Measurements from ENCODE around the gene PRKCI.
A peak's percentile ranks its signal among the peaks of the same experiment; 100 is the strongest.
"Not testable (repeated sequence)": the region's sequence is repeated elsewhere in the genome, so short reads cannot be mapped to it uniquely, and the experiment has no call there.

Gene PRKCI

DNA sequence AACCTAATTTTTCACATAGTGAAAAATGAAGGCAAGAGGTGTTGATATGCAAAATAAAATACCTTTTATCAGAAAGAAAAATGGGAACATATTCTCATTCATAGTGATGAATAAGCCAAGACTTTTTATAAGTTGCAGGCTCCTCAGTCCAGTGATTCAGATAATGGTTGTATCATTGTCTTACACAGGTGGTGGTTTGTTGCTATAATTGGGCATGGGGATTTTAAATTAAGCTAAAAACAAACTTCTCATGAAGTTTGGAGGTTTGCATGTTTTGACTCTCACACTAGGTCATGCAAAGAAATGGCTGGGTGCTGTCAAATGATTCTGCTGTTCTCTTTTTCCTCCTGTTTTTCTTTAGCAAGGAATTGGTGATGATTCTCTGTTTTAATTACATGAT lies 74.5 kb downstream of the PRKCI start:
- DNase-seq (ENCODE audit: low spot score), result no peak

GRCh38 chr3:170301405-170301804 lies 79.2 kb downstream of the PRKCI start:
- DNase-seq (ENCODE audit: low spot score), result peak; percentile 61

DNA sequence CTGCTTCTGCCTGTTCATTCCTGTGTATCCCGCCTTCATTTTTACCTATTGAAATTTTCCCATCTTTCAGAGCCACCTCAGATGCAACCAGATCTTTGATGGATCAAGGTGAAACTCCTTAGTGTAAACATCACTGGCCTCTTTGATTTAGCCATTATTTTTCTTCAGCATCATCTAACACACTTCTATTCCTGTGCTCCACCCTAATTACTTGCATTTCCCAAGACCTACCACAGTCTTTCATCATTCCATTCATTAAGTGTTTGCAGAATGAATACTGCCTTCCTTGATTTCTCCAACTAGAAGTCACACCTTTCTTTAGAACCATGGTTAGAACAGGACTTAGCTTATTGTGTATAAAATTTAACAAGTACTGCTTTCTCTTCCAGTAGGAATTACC lies 79.8 kb downstream of the PRKCI start:
- DNase-seq (ENCODE audit: low spot score), result no peak

GRCh38 chr3:170306015-170306414 lies 83.8 kb downstream of the PRKCI start:
- no peak for DNase-seq (ENCODE audit: low spot score)

DNA sequence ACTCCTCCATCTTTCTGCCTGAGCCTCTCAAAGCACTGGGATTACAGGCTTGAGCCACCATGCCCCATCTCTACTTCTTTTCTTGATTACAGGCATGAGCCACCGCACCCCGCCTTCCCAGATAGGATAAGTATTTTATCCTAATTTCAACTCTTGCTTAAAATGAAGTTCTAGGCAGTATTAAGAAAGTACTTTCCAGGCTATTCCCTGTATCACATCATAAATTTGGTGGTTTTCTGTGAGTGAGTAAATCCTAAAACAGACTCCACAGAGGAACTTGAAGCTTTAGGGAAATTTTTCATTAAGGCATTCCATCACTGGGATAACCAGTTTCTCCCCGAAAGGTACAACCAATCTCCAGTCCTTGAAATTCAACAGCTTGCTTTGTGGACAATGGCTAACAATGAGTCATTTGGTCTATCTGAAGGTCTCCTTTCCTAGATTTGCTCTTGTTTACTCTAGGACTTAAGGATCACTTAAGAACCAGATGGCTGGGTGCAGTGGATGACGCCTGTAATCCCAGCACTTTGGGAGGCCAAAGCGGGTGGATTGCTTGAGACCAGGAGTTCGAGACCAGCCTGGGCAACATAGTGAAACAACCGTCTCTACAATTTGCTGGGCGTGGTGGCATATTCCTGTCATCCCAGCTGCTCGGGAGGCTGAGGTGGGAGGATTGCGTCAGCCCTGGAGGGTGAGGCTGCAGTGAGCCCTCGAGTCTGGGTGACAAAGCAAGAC lies 85.6 kb downstream of the PRKCI start:
- DNase-seq (ENCODE audit: low spot score), result no peak

DNA sequence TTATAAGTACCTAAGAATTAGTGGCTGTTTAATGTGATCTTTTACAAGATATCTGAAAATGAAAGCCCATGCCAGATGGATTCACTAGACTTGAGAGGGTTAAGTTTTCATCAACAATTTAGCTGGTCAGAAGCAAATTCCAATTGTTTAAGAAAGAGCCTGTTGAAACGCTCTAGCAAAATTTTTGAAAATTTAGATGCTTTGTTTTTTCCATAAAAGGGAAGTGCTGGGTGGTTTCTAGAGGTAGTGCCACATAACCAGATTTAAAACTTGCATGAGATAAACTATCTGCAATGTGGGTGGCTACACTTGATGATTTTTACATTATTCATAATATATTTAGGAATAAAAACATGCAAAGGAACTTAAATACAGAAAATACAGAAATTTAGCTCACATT lies 86.8 kb downstream of the PRKCI start:
- DNase-seq (ENCODE audit: low spot score), result no peak

GRCh38 chr3:170317954-170318353 lies 95.7 kb downstream of the PRKCI start:
- no peak for DNase-seq (ENCODE audit: low spot score)

- DNase-seq (ENCODE audit: low spot score), result no peak
Measured at GRCh38 chr3:170320461-170321121, 98.4 kb downstream of the PRKCI start.

- DNase-seq (ENCODE audit: low spot score), result peak; percentile 29
Measured at GRCh38 chr3:170321321-170322034, 99.3 kb downstream of the PRKCI start.

- DNase-seq (ENCODE audit: low spot score), result no peak
Measured at GRCh38 chr3:170322566-170323269, 100.5 kb downstream of the PRKCI start.

DNA sequence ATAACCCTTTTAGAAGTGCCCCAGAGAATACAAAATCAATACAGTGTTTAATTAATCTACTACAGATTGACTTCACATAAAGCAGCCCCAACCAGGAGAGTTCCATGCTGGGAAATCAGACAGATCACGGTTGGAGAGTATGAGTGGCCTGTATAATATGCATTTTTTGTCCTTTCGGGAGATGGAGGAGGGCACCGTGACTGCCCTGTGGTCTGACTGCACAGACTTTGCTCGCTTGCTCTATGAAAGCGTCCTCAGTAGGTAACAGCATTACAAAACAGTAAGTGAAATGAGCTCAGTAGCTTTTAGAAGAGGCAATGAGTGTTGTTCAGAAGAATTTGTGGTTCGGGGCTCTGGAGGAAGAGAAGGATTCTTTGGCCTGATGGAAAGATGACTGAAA lies 101.1 kb downstream of the PRKCI start:
- DNase-seq (ENCODE audit: low spot score), result no peak

DNA sequence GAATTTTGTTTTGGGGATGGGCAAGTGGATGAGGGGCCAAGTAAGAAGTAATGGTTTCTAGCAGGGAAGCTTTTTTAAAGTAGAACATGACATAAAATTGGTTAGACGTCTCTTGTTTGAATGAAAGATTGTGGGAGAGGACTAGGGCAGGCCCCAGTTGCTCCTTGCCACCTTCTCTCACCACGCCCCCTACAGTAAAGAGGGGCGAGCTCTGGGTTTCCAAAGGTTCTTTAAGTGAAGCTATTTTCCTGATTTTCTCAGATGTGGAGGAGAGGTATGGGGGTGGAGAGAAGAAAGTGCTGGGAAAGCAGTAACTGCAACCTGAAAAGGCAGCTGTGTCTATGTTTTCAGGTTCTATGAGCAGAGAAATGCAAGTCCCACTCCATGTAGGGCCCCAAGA lies 102.7 kb downstream of the PRKCI start:
- no peak for DNase-seq (ENCODE audit: low spot score)

DNA sequence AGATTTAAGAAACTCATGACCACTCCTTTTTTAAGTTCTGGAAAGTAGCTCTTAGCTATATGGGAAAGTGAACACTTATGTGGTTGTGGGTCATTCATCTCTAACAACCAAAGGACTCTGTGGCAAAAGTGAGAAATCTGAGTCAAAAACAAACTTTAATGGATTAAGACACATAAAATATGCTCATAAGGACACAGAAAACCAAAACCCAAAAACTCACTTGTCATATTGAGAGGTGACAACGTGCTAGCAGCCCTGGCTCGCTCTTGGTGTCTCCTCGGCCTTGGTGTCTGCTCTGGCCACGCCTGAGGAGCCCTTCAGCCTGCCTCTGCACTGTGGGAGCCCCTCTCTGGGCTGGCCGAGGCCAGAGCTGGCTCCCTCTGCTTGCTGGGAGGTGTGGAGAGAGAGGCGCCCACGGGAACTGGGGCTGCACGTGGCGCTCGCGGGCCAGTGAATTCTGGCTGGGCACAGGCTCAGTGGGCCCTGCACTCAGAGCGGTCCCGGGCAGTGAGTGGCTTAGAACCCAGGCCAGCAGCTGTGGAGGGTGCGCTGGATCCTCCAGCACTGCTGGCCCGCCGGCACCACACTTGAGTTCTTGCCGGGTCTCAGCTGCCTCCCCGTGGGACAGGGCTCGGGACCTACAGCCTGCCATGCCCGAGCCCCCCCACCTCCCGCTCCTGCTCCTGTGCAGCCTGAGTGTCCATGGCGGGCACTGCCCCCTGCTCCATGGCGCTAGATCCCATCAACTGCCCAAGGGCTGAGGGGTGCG lies 105.0 kb downstream of the PRKCI start:
- DNase-seq (ENCODE audit: low spot score), result no peak

- not testable (repeated sequence) for DNase-seq (ENCODE audit: low spot score)
Measured at GRCh38 chr3:170327868-170328548, 105.8 kb downstream of the PRKCI start.

GRCh38 chr3:170330366-170330765 lies 108.1 kb downstream of the PRKCI start:
- DNase-seq (ENCODE audit: low spot score), result peak; percentile 43

GRCh38 chr3:170331143-170331542 lies 108.9 kb downstream of the PRKCI start:
- DNase-seq (ENCODE audit: low spot score), result no peak

- DNase-seq (ENCODE audit: low spot score), result no peak
Measured at GRCh38 chr3:170337420-170337819, 115.2 kb downstream of the PRKCI start.

DNA sequence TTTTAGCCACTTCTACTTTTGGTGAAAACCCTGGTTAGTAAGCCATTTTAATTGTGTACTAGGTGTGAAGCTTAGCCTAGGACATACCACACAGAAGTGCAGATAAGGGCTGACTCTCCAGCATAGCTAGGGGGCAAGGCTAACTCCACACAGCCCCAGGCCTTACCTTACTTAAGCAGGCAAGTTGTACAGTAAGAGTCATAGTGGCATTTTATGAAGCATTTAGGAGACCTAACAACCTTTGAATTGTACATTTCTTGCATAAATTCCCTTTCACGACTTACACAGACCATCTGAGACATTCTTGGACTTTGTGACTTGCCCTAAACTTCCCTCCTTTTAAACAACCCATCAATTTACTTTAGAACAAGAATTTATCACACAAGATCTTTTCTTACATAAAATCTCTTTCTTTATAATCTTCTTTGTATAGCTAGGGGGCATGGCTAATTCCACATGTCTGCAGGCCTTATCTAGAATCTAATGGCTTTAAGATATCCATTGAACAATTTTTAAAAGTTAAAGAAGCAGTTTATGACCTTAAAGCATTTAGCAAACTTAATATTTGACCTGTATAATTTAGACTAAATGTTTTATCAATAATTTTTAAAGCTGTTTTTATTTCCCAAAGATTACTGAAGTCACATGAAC lies 116.6 kb downstream of the PRKCI start:
- no peak for DNase-seq (ENCODE audit: low spot score)

DNA sequence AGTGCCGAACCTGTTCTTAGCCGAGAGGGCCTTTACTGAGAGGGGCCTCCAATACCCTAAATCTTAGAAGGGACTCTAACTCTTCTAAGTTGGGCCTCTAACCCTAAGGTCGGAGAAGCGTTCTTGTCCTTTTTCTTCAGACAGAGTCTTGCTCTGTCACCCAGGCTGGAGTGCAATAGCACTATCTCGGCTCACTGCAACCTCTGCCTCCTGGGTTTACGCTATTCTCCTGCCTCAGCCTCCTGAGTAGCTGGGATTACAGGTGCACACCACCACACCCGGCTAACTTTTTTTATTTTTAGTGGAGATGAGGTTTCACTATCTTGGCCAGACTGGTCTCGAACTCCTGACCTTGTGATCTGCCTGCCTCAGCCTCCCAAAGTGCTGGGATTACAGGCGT lies 120.0 kb downstream of the PRKCI start:
- not testable (repeated sequence) for DNase-seq (ENCODE audit: low spot score)

GRCh38 chr3:170343859-170344258 lies 121.6 kb downstream of the PRKCI start:
- not testable (repeated sequence) for DNase-seq (ENCODE audit: low spot score)

- no peak for DNase-seq (ENCODE audit: low spot score)
Measured at GRCh38 chr3:170344971-170345370, 122.7 kb downstream of the PRKCI start.
